Effector CD8-positive, alpha-beta T cell (primary cell): ENCODE data around the gene KRT9.
"Not testable (repeated sequence)": the region's sequence is repeated elsewhere in the genome, so short reads cannot be mapped to it uniquely, and the experiment has no call there.

Experiments used
- DNase-seq: peaks from one replicate; lab custom pipeline; 2025; lab: John Stamatoyannopoulos, UW
- total RNA-seq, 4 experiments: gene quantifications; one replicate each; lab custom pipeline; 2026; lab: John Stamatoyannopoulos, UW

The KRT9 gene, protein sequence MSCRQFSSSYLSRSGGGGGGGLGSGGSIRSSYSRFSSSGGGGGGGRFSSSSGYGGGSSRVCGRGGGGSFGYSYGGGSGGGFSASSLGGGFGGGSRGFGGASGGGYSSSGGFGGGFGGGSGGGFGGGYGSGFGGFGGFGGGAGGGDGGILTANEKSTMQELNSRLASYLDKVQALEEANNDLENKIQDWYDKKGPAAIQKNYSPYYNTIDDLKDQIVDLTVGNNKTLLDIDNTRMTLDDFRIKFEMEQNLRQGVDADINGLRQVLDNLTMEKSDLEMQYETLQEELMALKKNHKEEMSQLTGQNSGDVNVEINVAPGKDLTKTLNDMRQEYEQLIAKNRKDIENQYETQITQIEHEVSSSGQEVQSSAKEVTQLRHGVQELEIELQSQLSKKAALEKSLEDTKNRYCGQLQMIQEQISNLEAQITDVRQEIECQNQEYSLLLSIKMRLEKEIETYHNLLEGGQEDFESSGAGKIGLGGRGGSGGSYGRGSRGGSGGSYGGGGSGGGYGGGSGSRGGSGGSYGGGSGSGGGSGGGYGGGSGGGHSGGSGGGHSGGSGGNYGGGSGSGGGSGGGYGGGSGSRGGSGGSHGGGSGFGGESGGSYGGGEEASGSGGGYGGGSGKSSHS
- 0 reads per million in 4 experiments for total RNA-seq

DNA sequence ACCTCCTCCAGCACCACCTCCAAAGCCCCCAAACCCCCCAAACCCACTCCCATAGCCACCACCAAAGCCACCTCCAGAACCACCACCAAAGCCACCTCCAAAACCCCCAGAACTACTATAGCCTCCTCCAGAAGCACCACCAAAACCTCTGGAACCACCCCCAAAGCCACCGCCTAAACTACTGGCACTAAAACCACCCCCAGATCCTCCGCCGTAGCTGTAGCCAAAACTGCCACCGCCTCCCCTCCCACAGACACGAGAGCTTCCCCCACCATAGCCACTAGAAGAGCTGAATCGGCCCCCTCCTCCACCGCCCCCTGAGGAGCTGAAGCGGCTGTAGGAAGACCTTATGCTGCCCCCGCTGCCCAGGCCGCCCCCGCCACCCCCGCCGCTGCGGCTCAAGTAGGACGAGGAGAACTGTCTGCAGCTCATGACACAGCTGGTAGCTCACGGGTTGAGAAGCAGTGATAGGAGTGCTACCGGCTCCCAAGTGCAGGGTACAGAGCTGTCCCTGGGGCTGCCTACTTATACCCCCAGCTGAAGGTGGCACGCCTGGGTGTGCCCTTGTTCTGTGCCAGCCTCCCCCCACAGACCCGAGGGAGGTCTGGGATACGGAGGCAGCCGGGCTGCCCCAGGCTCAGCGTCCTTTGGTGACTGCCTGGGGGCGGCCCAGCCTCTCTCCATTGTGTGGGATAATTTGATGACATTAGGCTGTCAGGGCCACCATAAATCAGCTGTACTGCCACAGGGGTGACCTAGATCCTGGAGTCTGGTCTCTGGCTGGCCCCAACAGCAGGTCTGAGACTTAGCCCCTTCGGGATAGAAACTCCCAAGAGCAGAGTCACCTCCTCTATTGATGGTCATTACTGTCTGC, at the start of gene KRT9:
TSS of gene KRT9 (minus strand) at position 499 of the 874 bp plus-strand sequence. CDS start at position 432, 67 bp downstream.
- no peak for DNase-seq

DNA sequence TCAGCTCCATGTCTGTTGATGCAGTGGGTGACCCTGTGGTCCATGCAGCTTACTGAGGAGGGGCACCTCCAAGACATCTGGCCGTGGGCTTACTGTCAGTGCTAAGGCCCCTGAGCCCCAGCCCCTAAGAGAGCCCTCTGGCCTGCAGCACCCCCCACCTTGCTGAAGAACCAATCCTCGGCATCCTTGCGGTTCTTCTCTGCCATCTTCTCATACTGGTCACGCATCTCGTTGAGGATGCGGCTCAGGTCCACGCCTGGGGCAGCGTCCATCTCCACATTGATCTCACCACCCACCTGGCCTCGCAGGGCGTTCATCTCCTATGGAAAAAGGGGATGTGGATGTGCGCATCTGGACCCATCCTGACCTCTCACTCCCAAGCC, 49.6 kb upstream of the KRT9 start:
- DNase-seq = not testable (repeated sequence)

DNA sequence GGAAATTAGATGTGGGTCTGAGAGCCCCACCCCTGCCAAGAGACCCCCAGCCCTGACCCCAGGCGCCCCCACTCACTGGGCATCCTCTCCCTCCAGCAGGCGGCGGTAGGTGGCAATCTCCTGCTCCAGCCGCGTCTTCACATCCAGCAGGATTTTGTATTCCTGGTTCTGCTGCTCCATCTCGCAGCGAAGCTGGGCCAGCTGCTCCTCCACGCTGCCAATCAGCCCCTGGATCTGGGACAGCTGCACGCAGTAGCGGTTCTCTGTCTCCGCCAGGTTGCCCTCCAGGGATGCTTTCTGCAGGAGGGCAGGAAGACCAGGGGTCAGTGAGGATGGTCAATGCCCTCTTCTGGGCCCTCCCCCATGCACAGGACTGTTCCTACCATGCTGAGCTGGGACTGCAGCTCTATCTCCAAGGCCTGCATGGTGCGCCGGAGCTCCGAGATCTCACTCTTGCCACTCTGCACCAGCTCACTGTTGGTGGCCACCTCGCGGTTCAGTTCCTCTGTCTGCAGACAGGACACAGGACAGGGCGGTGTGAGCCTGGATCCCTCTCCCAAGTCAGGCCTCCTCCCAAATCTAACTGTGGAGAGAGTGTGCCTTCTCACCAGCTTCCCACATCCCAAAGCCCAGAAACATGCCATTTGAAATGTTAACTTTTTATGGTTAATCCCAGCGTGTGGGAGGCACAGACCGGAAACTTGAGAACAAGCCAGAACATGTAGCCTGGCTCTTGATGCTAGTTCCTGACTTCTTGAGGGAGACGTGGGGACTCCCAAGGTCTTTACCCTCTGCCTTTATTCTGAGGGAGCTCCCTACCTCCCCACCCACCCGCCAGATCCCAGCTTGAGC, 49.0 kb upstream of the KRT9 start:
- DNase-seq = no peak

DNA sequence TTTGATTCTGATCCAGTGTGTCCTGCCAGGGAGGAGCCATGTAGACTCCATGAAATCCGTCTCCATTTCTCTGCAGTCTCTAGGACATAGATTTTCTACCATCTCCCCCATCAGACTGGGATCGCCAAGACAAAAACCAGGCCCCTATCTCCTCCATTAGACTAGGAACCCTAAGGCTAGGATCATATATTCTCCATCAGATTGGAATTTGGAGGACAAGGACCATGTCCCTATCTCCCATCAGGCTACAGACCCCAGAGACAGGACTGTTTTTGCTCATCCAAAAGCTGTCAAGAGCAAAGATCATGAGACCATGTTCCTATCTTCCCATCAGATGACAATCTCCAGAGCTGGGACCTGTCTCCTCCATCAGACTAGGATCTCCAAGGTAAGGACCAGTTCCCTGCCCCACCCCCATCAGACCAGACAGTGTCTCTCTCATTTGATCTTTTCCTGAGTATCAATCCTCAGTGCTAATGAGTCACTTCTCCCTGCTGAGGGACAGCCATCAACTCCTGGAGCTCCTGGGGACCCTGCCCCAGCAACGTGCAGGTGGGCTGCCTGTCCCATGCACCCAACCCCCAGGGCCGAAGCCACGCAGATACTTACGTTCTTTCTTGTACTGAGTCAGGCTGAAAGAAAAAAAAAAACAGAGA, 48.2 kb upstream of the KRT9 start:
- DNase-seq = not testable (repeated sequence)

DNA sequence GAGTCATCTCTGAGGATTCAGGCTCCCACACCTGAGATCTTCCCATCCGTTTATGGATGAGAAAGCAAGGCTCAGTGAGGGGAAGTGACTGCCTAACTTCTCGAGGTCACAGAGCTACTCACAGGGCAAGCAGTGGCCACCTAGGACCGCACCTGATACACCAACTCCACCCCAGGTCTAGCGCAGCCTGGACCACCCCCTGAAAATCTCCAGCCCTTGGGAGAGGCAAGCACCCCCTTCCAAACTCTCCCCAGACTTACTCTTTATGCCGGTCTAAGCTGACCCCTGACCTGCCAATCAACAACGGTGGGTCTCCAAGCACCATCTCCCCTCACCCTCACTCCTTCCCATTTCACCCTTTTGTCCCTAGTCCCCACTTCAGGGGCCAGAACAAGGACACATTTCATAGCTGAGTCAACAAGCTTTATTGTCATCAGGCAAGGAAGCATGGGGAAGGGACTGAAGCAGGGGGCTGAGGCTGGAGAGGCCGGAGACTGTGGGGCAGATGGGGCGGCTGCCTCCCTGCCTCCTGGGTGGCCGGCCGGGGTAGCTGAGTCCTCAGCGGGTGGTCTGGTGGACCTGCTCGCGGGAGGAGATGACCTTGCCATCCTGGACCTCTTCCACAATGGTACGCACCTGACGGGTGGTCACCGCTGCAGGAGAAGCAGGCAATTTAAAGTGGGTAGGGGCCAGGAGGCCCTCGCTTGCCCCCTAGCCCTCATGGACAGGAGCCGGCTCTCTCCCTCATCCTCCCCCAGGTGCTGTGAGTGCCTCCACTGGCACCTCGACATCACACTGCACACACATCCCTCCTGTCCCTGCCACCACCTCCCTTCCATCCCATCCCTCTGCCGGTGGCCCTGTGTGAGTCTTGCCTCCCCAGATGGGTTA, 47.4 kb upstream of the KRT9 start:
- DNase-seq = no peak

DNA sequence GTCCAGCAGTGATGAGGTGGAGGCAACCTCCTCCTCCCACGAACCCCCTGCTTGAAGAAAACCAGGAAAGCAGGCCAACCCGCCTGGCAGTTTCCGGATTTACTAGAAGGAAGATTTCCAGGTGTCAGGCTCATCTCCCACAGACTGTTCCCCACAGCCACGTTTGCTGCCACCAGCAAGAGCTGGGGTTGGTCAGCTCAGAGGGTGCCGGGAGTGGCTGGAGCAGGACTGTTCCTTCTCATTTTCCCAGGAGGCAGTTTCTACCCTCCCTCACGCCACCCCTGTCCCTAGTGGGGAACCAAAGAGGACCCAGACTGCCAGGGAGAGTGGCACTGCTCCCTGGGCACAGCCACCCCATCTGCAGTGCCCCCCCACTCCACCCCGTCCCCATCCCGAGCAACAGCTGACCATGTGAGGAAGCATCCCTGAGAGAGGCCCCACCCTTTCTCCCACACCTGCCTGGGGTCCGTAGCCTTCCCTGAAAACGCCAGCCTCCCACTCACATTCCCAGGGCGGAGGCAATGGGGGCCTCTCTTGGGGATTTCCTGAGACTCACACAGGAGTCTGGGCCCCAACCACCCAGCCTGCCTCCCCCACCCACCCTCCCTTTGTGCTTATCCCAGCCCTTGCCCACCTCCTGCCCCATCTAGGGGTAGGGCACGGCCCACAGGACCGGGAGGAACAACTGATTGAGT, 46.6 kb upstream of the KRT9 start:
- DNase-seq = no peak

DNA sequence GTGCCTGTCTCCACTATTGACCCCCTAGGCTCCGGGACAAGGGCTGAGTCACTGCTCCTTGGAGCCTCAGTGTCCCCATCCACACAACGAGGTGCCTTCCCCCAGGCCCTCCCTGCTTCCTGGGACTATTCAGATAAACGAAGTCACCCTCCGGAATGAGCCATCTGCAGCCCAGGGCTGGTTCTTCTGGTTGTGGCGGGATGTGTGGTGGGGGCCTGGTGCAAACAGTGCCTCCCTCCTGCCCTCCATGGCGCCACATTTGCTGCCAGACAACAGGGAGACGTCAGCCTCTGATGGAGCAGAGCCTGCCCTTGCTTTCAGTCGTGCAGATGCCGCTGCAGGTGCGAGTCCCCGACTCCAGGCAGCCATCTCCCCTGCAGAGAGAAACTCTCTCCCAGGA, 45.8 kb upstream of the KRT9 start:
- DNase-seq = no peak

DNA sequence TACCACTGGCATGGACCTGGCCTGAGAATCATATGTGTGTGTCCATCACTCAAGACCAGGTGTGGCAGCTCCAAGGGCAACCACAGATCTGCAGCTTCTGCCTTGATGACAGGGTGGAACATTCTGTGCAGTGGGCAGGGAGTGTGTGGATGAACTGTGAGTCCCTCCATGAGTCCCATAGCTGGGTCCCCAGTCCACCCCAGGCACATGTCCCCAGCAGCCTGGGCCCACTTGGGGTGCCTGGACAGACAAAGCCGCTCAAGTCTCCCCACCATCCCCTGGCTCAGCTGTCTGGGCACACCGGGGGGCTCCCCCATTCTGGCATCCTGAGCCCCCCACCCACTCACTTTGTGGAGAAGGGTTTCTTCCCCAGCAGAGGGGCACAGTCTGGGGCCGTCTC, 45.3 kb upstream of the KRT9 start:
- no peak for DNase-seq

DNA sequence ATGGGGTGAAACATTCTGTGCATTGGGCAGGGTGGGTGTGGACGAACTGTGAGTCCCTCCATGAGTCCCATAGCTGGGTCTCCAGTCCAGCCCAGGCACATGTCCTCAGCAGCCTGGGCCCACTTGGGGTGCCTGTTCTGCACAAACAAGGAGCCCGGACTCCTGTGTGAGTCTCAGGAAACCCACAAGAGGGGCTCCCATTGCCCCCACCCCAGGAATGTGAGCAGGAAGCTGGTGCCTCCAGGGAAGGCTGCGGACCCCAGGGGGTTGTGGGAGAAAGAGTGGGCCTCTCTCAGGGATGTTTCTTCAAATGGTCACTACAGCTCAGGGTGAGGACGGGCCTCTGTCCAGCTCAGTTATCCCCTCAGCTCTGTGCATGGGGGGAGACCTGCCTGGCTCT, 44.6 kb upstream of the KRT9 start:
- DNase-seq = not testable (repeated sequence)

DNA sequence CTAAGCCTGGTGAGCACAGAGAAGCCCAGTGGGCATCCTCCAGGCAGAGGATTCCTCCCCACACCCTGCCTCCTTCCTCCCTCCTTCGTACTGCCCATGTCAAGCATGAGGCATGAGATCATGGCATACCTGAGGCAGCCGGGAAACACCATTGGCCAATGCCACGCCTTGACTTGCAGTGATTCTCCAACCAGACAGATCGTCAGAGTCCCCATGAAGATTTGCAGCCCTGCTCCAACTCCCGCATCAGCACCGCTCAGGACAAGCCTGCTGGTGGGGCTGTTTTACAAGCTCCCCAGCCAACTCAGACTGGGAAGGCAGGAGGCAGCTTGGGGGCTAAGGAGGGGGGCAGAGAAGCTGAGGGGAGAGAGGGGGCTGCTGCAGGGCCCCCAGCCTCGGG, 43.6 kb upstream of the KRT9 start:
- no peak for DNase-seq

DNA sequence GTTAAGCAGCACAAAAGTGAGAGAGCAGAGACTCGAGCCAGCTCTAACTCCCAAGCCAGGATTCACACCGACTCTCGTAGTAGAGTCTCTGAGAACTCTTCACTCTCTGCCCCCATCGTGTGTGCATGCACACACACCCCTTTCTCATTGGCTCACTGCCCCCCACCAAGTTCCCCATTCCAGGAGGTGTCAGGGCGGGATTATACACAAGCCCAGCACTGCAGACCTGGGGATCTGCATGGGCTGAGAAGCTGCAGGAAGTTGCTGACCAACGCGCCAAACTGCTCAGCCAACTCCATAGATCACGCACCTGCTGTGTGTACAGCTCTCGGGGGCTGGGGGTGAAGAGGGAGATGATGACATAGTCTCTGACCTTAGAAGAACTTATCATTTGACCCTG, 42.9 kb upstream of the KRT9 start:
- not testable (repeated sequence) for DNase-seq

DNA sequence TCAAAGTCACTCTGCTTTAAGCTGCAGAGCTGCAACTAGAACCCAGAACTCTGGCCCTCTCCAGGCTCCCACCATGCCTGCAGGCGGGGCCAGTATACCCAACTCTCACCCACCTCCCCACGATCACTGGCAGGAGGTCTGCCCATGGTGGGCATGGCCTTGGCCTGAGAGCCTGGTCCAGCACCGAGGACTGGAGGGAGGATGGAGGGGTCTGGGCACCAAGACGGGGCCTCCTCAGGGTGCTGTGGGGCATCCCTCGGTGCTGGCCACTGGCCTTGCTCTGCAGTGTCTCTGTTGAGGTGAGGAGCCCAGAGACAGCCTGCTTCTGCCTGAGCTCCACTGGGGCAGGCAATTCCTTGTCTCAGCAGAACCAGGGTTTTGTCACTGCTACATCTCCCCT, 42.2 kb upstream of the KRT9 start:
- DNase-seq = no peak

DNA sequence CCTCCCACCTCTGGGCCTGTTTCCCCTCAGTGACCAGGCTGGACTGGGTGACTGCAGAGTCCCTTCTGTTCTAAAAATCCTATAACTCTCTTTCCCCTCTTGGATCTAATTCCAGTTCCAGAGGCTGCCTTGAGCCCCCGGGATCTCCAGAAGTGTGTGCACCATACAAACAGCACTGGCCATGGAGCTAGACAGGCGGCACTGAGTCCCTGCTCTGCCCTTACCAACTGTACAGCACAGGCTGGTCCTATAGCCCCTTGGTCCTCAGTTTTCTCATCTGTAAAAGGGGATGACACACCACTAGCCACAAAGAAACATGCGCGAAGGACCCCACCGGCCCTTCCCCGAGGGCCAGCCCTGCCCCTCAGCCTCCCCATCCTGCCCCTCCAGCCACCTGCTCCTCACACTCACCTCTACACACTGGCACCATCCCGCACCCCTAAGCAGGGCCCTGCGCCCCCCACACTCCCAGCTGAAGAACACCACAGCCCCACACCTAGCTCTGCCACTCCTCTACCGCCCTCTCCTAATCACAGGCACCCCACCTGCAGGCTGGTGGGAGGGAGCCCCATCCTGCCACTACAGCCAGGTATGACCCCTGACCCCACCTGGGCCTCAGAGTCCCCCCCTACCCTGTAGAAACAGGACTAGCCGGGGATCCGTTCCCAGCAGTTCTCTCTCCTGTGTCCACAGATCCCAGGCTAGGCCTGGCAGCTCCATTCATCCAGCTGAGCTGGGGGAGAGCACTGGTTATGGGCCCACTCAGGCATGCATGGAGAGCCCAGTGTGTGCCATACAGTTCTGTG, 41.6 kb upstream of the KRT9 start:
- no peak for DNase-seq

DNA sequence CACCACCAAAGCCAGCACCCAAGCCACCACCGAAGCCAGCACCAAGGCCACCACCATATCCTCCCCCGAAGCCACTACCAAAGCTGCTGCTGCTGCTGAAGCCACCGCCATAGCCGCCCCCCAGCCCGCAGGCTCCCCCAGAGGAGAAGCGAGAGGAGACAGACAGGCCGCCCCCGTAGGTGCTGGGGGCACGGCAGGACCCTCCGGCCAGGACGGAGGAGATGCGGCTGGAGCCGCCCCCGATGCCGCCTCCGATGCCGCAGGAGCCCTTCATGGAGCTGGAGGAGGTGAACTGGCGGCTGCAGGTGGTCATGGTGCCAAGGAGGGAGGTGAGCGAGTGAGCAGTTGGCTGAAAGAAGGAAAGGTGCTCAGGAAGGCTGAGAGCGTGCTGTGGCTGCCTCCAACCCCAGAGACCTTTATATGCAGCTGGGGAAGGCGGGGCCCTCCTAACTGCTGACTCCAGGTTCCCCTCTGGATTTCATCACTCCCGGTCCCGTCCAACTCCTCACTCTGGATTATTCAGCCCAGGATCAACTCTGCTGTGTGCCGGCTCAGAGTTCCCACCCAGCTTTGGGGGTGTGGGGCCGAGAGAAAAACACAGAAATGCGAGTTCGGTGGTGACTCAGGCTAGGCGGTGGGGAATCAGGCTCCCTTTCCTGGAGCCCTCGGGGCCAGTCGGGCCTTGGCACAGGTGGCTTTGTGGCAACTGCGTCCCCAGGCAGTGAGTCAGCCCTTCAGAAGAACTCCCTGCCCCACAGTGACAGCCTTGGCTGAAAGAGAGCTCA, 40.7 kb upstream of the KRT9 start, which contains the start of gene KRT16:
TSS of gene KRT16 (minus strand) at position 392 of the 785 bp plus-strand sequence. CDS start at position 313, 79 bp downstream.
- not testable (repeated sequence) for DNase-seq

DNA sequence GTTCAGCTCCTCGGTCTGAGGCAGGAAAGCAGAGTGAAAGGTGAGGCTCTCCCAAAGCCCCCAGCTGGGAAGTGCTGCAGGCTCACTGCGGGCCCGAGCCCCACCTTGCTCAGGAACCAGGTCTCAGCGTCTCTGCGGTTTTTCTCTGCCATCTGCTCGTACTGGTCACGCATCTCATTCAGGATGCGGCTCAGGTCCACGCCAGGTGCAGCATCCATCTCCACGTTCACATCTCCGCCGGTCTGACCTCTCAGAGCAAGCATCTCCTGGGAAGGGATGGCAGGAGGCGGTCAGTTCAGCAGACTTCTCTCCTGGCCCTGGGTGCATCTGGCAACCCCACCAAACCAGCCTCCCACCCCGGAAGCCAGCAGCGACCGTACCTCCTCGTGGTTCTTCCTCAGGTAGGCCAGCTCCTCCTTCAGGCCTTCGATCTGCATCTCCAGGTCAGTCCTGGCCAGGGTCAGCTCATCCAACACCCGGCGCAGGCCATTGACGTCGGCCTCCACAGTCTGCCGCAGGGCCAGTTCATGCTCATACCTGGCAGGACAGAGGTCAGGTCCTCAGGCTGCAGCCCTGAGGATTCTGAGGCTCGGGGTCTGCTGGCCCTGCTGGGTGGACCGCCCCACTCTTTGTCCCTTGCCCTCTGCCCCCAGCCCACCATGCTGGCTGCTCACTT, 39.2 kb upstream of the KRT9 start:
- DNase-seq = no peak

DNA sequence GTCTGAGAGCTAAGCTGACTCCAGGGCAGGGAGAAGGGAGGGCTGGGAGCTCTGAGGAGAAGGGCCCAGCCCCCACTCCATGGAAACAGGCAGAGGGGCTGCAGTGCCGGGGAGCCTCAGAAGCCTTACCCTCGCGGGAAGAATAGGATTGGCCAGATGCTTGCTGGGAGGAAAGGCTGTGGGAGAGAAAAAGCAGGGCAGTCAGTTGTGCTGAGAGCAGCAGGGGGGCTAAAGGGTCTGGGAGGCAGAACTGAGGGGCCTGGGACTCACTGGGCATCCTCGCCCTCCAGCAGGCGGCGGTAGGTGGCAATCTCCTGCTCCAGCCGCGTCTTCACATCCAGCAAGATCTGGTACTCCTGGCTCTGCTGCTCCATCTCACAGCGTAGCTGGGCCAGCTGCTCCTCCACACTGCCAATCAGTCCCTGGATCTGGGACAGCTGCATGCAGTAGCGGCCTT, 38.2 kb upstream of the KRT9 start:
- DNase-seq = not testable (repeated sequence)

DNA sequence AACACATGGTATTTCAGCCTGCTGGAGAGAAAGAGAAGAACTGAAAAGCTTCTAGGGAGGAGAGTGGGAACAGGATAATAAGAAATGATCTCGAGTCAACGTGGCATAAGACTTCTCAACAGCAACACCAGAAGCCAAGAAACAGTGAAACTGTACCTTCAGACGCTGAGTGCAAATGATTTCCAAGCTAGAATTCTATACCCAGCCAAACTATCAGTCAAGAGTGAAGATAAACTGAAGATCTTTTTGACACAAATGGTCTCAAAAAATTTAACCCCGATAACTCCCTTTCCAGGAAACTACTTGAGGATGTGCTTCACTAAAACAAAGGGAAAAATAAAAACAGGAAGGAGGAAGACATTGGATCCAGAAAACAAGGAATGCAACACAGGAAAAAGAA, 35.1 kb upstream of the KRT9 start:
- not testable (repeated sequence) for DNase-seq
